BE2C (cell line): Measurements from ENCODE around the gene NOL12.
"Not testable (repeated sequence)": the region's sequence is repeated elsewhere in the genome, so short reads cannot be mapped to it uniquely, and the experiment has no call there.

Experiments used
- DNase-seq: peaks from one replicate; pipeline ENCODE4 v3.0.0-alpha.2; 2020
- H3K27me3 ChIP-seq: fragments of 250-450 bp; sonication (Bioruptor Pico); 2 replicates; pipeline ENCODE4 v1.5.1; 2020; ENCODE audit warnings: mild to moderate bottlenecking
- H3K36me3 ChIP-seq: fragments of 250-450 bp; sonication (Bioruptor Pico); 2 replicates; pipeline ENCODE4 v1.5.1; 2020; ENCODE audit warnings: mild to moderate bottlenecking
- H3K4me1 ChIP-seq: fragments of 250-450 bp; sonication (Bioruptor Pico); 2 replicates; pipeline ENCODE4 v1.5.1; 2020
- H3K4me3 ChIP-seq: 2 replicates; pipeline ENCODE4 v1.5.1; 2011; ENCODE audit warnings: low read depth, low read length
- H3K9me3 ChIP-seq: fragments of 250-450 bp; sonication (Bioruptor Pico); 2 replicates; pipeline ENCODE4 v1.5.1; 2020
- CTCF ChIP-seq: IDR thresholded peaks from 2 replicates; pipeline ENCODE4 v1.5.1; 2012; ENCODE audit warnings: mild to moderate bottlenecking, low read depth, low read length

Gene NOL12

DNA sequence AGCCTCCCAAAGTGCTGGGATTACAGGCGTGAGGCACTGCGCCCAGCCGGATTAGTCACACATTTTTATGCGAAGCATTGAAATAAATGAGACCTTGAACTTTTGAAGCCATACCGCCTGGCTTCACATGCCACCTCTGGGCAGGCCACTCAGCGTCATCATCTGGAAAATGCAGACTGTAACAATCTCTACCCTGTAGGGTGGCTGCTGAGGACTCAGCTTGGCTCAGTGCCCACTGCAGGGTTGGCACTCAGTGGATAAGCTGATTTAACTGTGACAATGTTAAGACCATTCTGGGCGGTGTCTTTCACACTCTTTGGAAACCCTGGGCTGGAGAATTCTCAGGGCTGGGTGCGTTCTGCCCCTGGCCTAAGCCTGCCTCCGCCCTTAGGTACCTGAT is 38.2 kb upstream of the NOL12 start:
- DNase-seq: no peak
- H3K4me1 ChIP-seq: no peaks in the 10 kb centered on the region
- no peak for TF ChIP-seq CTCF
- H3K36me3 ChIP-seq: peaks cover 2% of the 10 kb centered on the region; the same call in 1 of the 2 replicates
- H3K9me3 ChIP-seq: no peaks in the 10 kb centered on the region
- H3K27me3 ChIP-seq: no peaks in the 10 kb centered on the region
- no peak overlapping the region for H3K4me3 ChIP-seq

- no peak for DNase-seq
- H3K4me1 ChIP-seq: no peaks in the 10 kb centered on the region
- H3K36me3 ChIP-seq: no peaks in the 10 kb centered on the region; the same call in 1 of the 2 replicates
- H3K4me3 ChIP-seq: no peak overlapping the region
- no peak for TF ChIP-seq CTCF
- no peaks in the 10 kb centered on the region for H3K9me3 ChIP-seq
- H3K27me3 ChIP-seq: no peaks in the 10 kb centered on the region
Observed at GRCh38 chr22:37650463-37651136, 35.5 kb upstream of the NOL12 start.

DNA sequence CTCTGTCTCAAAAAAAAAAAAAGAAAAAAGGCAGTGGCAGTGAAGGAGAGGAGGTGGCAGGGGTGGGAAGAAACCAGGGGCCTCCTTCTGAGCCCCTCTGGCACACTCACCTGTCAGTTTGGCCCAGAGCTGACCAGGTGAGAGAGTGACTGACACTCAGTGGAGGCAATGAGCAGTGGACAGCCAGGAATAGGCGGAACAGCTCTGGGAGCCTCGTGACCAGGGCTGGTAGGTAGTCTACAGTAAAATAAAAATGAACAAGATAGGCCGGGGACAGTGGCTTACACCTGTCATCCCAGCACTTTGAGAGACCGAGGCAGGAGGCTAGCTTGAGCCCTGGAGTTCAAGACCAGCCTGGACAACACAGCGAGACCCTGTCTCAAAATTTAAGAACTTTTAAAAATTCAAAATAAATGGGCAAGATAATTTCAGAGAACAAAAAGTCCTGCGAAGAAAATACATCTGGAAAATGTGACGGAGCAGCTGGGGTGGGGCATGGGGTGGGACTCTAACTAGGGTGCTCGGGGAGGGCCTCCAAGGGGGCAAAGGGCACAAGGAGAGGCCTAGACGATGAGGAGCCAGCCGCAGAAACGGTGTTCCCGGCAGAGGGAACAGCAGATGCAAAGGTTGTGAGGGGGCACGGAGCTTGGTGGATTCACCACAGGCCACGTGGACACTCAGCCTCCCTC is 31.4 kb upstream of the NOL12 start:
- no peaks in the 10 kb centered on the region; the same call in 1 of the 2 replicates for H3K36me3 ChIP-seq
- H3K4me3 ChIP-seq: no peak overlapping the region
- TF ChIP-seq CTCF: no peak
- peaks cover 3% of the 10 kb centered on the region; the same call in 1 of the 2 replicates for H3K4me1 ChIP-seq
- DNase-seq: no peak
- no peaks in the 10 kb centered on the region for H3K27me3 ChIP-seq
- H3K9me3 ChIP-seq: no peaks in the 10 kb centered on the region

- TF ChIP-seq CTCF: no peak
- H3K36me3 ChIP-seq: no peaks in the 10 kb centered on the region; the same call in 1 of the 2 replicates
- DNase-seq: no peak
- no peaks in the 10 kb centered on the region for H3K9me3 ChIP-seq
- H3K4me1 ChIP-seq: peaks cover 4% of the 10 kb centered on the region; the same call in 1 of the 2 replicates
- no peak overlapping the region for H3K4me3 ChIP-seq
- H3K27me3 ChIP-seq: no peaks in the 10 kb centered on the region
Observed at GRCh38 chr22:37655252-37655563, 30.9 kb upstream of the NOL12 start.

DNA sequence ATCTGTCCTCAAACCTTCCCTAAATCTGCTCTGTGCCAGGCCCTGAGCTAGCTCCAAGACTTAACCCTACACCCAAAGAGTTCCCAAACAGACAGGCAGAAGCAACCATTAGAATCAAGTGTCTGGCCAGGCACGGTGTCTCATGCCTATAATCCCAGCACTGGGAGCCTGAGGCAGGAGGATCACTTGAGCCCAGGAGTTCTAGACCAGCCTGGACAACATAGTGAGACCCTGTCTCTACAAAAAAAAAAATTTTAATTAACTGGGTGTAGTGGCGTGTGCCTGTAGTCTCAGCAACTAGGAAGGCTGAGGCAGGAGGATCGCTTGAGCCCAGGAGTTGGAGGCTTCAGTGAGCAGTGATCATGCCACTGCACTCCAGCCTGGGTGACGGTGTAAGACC is 29.6 kb upstream of the NOL12 start:
- H3K36me3 ChIP-seq, H3K27me3 ChIP-seq, H3K4me3 ChIP-seq, DNase-seq, H3K9me3 ChIP-seq: not testable (repeated sequence)
- peaks cover 10% of the 10 kb centered on the region for H3K4me1 ChIP-seq

- no peaks in the 10 kb centered on the region for H3K9me3 ChIP-seq
- no peaks in the 10 kb centered on the region for H3K27me3 ChIP-seq
- no peak for TF ChIP-seq CTCF
- no peak for DNase-seq
- H3K36me3 ChIP-seq: peaks cover 4% of the 10 kb centered on the region
- peaks cover 11% of the 10 kb centered on the region for H3K4me1 ChIP-seq
- H3K4me3 ChIP-seq: peak overlapping the region; percentile 85
Observed at GRCh38 chr22:37657590-37658132, 28.5 kb upstream of the NOL12 start.
